DOHH2 (cell line): ENCODE data around the gene SMARCC1.

Experiments
- EZH2phosphoT487 ChIP-seq: fragments of 200-600 bp; sonication (generic); IDR thresholded peaks from 2 replicates; pipeline ENCODE4 v1.6.1; 2017; ENCODE audit warnings: borderline replicate concordance, mild to moderate bottlenecking, antibody characterized with exemption, low read length, moderate library complexity, mixed read lengths
- TF ChIP-seq, protein P1 (sequence below): fragments of 200-600 bp; sonication (generic); IDR thresholded peaks from one replicate; pipeline ENCODE4 v1.5.1; 2014; ENCODE audit warnings: antibody characterized with exemption, mild to moderate bottlenecking, low read depth, low read length; ENCODE audit not compliant: poor library complexity, severe bottlenecking

DNA sequence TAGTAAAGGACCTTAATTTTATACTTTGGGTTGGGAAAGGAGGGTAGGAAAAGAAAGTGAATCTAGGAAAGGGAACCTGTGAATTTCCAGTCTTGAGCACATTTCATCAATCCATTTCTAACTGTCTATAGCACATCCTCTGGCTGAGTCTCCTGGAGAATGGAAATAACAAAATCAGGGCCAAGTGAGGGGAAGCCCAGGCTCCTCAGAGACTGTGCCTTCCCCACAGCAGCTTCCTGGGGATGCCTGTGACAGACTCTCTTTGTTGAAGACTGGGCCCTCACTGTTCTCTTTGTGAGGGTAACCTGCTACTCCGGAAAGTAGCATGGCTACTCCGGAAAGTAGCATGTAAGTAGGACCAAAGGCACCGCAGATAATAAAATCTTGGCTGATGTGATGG is 180.4 kb downstream of the SMARCC1 start:
- TF ChIP-seq, protein P1, sequence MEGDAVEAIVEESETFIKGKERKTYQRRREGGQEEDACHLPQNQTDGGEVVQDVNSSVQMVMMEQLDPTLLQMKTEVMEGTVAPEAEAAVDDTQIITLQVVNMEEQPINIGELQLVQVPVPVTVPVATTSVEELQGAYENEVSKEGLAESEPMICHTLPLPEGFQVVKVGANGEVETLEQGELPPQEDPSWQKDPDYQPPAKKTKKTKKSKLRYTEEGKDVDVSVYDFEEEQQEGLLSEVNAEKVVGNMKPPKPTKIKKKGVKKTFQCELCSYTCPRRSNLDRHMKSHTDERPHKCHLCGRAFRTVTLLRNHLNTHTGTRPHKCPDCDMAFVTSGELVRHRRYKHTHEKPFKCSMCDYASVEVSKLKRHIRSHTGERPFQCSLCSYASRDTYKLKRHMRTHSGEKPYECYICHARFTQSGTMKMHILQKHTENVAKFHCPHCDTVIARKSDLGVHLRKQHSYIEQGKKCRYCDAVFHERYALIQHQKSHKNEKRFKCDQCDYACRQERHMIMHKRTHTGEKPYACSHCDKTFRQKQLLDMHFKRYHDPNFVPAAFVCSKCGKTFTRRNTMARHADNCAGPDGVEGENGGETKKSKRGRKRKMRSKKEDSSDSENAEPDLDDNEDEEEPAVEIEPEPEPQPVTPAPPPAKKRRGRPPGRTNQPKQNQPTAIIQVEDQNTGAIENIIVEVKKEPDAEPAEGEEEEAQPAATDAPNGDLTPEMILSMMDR = no peak
- TF ChIP-seq EZH2phosphoT487 = no peak
